ENCODE data around the gene SESN3.

GRCh38 chr11:95193541-95193940 is 37.5 kb downstream of the SESN3 start:
- TF ChIP-seq CTCF (IDR thresholded peaks at IDR 0.05; ENCODE audit: low read length) (no peak), EZH2 (IDR thresholded peaks at IDR 0.05; ENCODE audit: borderline replicate concordance, low read length) (no peak)
